ENCODE results near the gene DDN. TPM values are rescaled to one million over a fixed set of nuclear protein-coding genes. Genes with fewer than 3 reads are reported as not detected.

Gene DDN
- total and polyA plus RNA-seq, 2 donors (not counting 1 experiment from before 2014, with no cell fraction given): 0.10 to 0.75 TPM

- Histone ChIP-seq H3K4me3 (ENCODE audit: control extremely low read depth in 1 of 5, extremely low read depth in 1 of 5, insufficient read depth in 1 of 5, low read depth in 2 of 5, low read length in 4 of 5) (no peak overlapping the region), H3K27me3 (replicated peaks in 1 of 4; ENCODE audit: control extremely low read depth in 1 of 4, control insufficient read depth in 3 of 4, insufficient read depth in 4 of 4, low read length in 3 of 4) (no peaks in the 10 kb centered on the region), H3K27ac (ENCODE audit: low read length in 2 of 2) (no peak overlapping the region), H2AFZ (ENCODE audit: insufficient read depth, low read depth, low read length, poor library complexity, severe bottlenecking) (no peak overlapping the region), H3K79me2 (ENCODE audit: control insufficient read depth, insufficient read depth, low read length) (peaks cover 16% of the 10 kb centered on the region), H3K9me3 (ENCODE audit: control extremely low read depth in 1 of 3, control insufficient read depth in 2 of 3, insufficient read depth in 1 of 3, low read length in 2 of 3) (no peaks in the 10 kb centered on the region), H3K9ac (ENCODE audit: low read length) (no peak overlapping the region), H4K20me1 (ENCODE audit: control insufficient read depth, insufficient read depth, low read length, poor library complexity, severe bottlenecking) (no peaks in the 10 kb centered on the region), H3K36me3 (replicated peaks in 1 of 2; ENCODE audit: control extremely low read depth in 1 of 2, control insufficient read depth in 1 of 2, extremely low read depth in 1 of 2, insufficient read depth in 2 of 2, low read length in 1 of 2) (peaks cover 2 to 76% of the 10 kb centered on the region in 2 experiments), H3K4me1 (ENCODE audit: control insufficient read depth in 2 of 2, insufficient read depth in 2 of 2, low read length in 2 of 2) (peaks cover 5% of the 10 kb centered on the region in 2 donors), H3K4me2 (replicated peaks; ENCODE audit: low read depth, low read length, poor library complexity, severe bottlenecking) (no peak overlapping the region)
- intact Hi-C loops (cut with micrococcal nuclease): no loop called here
- ChIA-PET CTCF (interaction anchor here (1.2 to 2.2 kb wide), 2 partner anchors 19 to 28 kb away, joined by 3 to 6 read pairs; no protein-coding TSS in a partner anchor), POLR2A (no interaction called here)
- Mint-ChIP-seq H3K27ac (no peak overlapping the region), H3K4me3 (no peak overlapping the region), H3K9me3 (ENCODE audit: insufficient read depth) (no peaks in the 10 kb centered on the region), H3K27me3 (no peaks in the 10 kb centered on the region), H3K4me1 (peaks cover 5% of the 10 kb centered on the region)
- ATAC-seq (ENCODE audit: low read depth) (no peak), DNase-seq (no peak)
- WGBS (ENCODE audit: insufficient coverage): 98% methylated on average over 9 of the region's 12 CpGs
- TF ChIP-seq EZH2 (IDR thresholded peaks at IDR 0.05; ENCODE audit: borderline replicate concordance, insufficient read depth, low read depth, low read length, poor library complexity, severe bottlenecking) (no peak), CTCF (IDR thresholded peaks at IDR 0.05) (no peak)
These were observed 25.4 kb upstream of the DDN start for GRCh38 chr12:49024543-49024942.

GRCh38 chr12:49023812-49024211, 24.6 kb upstream of the DDN start:
- H3K9ac ChIP-seq (ENCODE audit: low read length): no peak overlapping the region
- ChIA-PET CTCF (interaction anchor here (1.0 to 2.2 kb wide), 3 partner anchors 27 to 41 kb away, joined by 3 to 6 read pairs (median 3); no protein-coding TSS in a partner anchor), POLR2A (no interaction called here)
- H3K27me3 Mint-ChIP-seq: no peaks in the 10 kb centered on the region
- H2AFZ ChIP-seq (ENCODE audit: insufficient read depth, low read depth, low read length, poor library complexity, severe bottlenecking): no peak overlapping the region
- peaks cover 11% of the 10 kb centered on the region for H3K79me2 ChIP-seq (ENCODE audit: control insufficient read depth, insufficient read depth, low read length)
- no peak overlapping the region for H3K4me3 Mint-ChIP-seq
- no peak for DNase-seq
- H3K36me3 ChIP-seq (replicated peaks in 1 of 2; ENCODE audit: control extremely low read depth in 1 of 2, control insufficient read depth in 1 of 2, extremely low read depth in 1 of 2, insufficient read depth in 2 of 2, low read length in 1 of 2): peaks cover 2 to 71% of the 10 kb centered on the region in 2 experiments
- no peak overlapping the region for H3K27ac Mint-ChIP-seq
- no peak overlapping the region for H3K27ac ChIP-seq (ENCODE audit: low read length in 2 of 2)
- no peak for ATAC-seq (ENCODE audit: low read depth)
- no peak overlapping the region for H3K4me3 ChIP-seq (ENCODE audit: control extremely low read depth in 1 of 5, extremely low read depth in 1 of 5, insufficient read depth in 1 of 5, low read depth in 2 of 5, low read length in 4 of 5)
- intact Hi-C loops (cut with micrococcal nuclease): no loop called here
- no peak for TF ChIP-seq CTCF (IDR thresholded peaks at IDR 0.05)
- no peak for TF ChIP-seq EZH2 (IDR thresholded peaks at IDR 0.05; ENCODE audit: borderline replicate concordance, insufficient read depth, low read depth, low read length, poor library complexity, severe bottlenecking)
- no peaks in the 10 kb centered on the region for H4K20me1 ChIP-seq (ENCODE audit: control insufficient read depth, insufficient read depth, low read length, poor library complexity, severe bottlenecking)
- no peaks in the 10 kb centered on the region for H3K27me3 ChIP-seq (replicated peaks in 1 of 4; ENCODE audit: control extremely low read depth in 1 of 4, control insufficient read depth in 3 of 4, insufficient read depth in 4 of 4, low read length in 3 of 4)
- WGBS (ENCODE audit: insufficient coverage): no CpG with 5 or more reads among the region's 2 CpGs
- no peaks in the 10 kb centered on the region for H3K9me3 Mint-ChIP-seq (ENCODE audit: insufficient read depth)
- no peak overlapping the region for H3K4me2 ChIP-seq (replicated peaks; ENCODE audit: low read depth, low read length, poor library complexity, severe bottlenecking)
- peaks cover 7 to 9% of the 10 kb centered on the region in 2 donors for H3K4me1 ChIP-seq (ENCODE audit: control insufficient read depth in 2 of 2, insufficient read depth in 2 of 2, low read length in 2 of 2)
- peaks cover 10% of the 10 kb centered on the region for H3K4me1 Mint-ChIP-seq
- no peaks in the 10 kb centered on the region for H3K9me3 ChIP-seq (ENCODE audit: control extremely low read depth in 1 of 3, control insufficient read depth in 2 of 3, insufficient read depth in 1 of 3, low read length in 2 of 3)

All from B cell (primary cell).